NCI-H345 (cell line): Measurements from ENCODE around the gene FRY.
"Not testable (repeated sequence)": the region's sequence is repeated elsewhere in the genome, so short reads cannot be mapped to it uniquely, and the experiment has no call there.

Experiments used
- DNase-seq: peaks from one replicate; lab custom pipeline; 2025; lab: John Stamatoyannopoulos, UW

Gene FRY

GRCh38 chr13:32041429-32041828 lies 9.9 kb downstream of the FRY start:
- no peak for DNase-seq

GRCh38 chr13:32042551-32042950 lies 11.0 kb downstream of the FRY start:
- no peak for DNase-seq

DNA sequence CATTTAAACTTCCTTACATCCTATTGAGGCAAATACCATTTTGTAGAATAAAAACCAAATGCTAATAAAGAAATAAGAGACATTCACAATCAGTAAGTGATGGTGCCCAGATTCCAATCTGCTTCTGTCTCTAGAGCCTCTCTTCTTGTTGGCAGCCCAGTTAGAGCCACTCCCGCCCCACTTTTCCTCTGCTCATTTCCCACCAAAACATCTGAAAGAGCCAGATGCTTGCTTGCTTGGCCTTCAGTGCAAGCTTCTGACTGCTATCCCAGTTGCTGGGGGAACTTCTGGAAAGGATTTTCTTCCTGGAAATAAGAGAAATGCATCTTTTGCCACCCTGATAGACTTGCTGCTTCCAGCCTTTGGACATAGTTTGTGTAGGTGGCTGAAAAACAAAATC lies 12.9 kb downstream of the FRY start:
- no peak for DNase-seq

DNA sequence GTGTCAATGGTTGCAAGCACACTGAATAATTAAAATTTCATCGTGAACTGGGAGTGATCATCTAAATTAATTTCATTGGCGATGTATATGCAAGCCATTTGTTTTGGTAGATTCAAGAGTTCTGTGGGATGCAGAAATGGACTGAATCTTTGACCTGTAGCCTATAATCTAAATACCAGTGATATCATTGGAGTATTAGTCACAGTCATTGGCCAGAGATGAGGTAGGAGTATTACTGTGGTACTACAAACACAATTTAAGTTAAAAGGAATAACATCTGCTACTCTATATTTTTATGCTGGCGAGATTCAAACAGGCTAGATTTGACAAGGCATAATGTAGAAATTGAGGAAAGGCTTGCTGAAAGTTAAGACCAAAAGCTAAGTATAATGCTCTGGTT lies 14.0 kb downstream of the FRY start:
- no peak for DNase-seq

GRCh38 chr13:32045982-32046785 lies 14.6 kb downstream of the FRY start:
- DNase-seq: peak; percentile 65

GRCh38 chr13:32047088-32047487 lies 15.5 kb downstream of the FRY start:
- DNase-seq: no peak

GRCh38 chr13:32047793-32048192 lies 16.2 kb downstream of the FRY start:
- no peak for DNase-seq

DNA sequence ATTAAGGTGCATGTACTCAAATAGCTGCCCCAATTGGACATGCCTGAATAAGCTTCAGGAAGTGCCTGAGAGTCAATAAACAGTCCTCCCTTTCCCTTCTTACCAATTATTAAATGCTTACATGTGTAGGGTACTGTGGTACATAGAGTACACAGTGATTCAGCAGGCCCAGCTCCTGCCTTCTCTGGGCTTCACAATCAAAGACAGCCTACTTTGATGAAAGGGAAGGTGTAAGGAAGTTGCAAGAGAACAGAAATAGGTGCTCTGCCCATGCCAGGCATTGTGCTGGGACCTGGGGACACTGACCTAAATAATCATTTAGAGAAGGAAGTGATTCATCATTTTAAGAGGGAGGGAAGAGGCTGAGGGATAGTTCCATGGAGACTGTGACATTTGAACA lies 17.2 kb downstream of the FRY start:
- no peak for DNase-seq

GRCh38 chr13:32051156-32051555 lies 19.6 kb downstream of the FRY start:
- no peak for DNase-seq

- peak; percentile 70 for DNase-seq
Measured at GRCh38 chr13:32056316-32056715, 24.7 kb downstream of the FRY start.

GRCh38 chr13:32057325-32057724 lies 25.8 kb downstream of the FRY start:
- DNase-seq: not testable (repeated sequence)

DNA sequence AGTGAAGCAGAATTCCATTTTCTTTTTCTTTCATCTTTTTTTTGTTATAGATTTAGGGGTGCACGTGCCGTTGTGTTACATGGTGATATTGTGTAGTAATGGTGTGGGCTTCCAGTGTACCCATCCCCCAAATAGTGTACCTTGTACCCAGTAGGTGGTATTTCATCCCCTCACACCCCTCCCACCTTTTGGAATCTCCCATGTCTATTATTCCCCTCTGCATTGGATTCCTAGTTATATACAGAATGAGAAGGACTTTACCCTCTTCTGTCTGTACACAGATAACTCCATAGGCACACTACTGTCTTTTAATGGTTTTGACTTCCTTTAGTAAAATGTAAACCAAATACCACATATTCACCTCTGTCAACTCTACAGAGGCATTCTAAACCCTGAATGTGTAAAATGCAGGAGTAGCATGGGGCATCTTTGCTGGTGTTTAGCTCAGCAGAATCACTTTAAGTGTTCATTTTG lies 28.0 kb downstream of the FRY start:
- no peak for DNase-seq

DNA sequence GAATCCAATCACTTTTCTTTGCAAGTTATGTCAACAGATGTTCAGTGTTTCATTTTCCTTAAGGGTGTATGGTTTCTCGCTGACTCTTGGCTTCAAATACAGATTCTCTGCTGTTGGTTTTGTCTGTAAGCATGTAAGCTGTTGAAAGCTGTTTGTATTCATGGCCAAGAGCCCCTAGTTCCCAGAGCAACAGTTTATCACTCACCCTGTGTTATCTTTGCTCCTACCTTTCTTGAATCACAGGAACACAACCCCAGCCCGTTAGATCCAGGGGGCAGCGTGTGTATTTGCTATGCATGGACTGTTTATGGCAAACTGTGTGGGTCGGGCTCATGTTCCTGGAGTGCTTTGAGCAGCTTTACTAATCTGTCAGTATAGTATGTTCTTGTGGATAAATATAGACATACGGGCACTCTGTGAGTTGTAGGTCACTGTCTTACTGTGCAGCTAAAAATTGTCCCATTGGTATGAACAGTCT lies 28.9 kb downstream of the FRY start:
- DNase-seq: no peak

DNA sequence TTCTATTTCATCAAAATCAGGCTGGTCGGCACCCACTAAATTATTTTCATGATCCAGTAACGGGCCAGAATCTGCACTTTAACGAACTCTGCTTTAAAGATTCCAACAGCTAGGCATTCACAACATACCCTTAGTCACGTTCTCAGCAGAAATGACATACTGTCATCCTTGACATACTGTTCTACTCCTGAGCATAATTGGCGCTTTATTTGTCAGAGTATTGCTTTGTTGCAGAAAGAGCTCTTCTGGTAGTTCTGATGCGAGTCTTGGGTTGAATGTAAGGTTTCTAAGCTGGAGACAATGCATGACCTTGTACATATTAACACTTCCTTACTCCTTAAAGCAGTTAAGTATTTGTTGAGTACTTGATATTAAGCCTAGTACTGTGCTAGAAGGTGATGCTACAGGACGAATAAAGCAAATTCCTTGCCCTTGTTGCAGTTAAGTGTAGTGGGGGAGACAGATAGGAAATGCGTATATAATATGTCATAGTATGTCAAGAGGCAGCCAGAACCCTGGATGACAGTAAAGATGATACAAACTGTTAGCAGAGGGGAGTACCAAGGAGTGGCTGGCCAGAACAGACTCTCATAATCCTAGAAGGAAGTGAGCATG lies 32.2 kb downstream of the FRY start:
- no peak for DNase-seq

- no peak for DNase-seq
Measured at GRCh38 chr13:32067149-32067961, 35.8 kb downstream of the FRY start.

- no peak for DNase-seq
Measured at GRCh38 chr13:32068255-32068654, 36.7 kb downstream of the FRY start.

- no peak for DNase-seq
Measured at GRCh38 chr13:32073180-32073864, 41.7 kb downstream of the FRY start.

DNA sequence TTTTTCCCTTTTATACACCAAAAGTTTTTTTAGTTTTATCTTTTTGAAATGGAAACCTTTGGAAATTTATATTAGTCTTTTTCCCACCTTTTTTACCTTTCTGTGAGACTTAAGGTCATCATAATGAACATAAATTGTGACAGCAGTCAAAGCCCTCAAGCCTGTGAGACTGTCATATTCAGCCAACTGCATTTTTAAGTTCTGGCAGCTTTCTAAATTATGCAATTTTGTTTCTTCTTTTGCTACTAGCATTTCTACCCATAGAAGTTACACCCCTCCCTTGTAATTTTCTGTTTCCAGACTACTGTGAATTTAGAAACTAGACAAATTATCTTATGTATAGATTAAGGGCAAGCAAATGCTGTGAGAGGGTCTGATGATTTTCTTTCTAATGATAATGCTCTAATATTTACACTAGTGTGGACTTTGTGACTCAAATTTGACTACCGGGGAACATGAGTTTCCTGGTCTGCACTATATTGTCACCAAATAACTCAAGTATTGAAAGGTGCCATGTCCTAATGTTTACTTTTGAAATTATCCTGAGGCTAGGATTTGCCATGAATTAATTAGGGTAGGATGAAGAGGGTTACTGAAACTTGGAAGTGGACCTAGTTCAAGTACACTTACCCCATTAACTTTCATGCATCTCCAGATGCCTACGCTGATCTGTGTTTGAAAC lies 43.7 kb downstream of the FRY start:
- DNase-seq: no peak

GRCh38 chr13:32079587-32079986 lies 48.0 kb downstream of the FRY start:
- DNase-seq: no peak

DNA sequence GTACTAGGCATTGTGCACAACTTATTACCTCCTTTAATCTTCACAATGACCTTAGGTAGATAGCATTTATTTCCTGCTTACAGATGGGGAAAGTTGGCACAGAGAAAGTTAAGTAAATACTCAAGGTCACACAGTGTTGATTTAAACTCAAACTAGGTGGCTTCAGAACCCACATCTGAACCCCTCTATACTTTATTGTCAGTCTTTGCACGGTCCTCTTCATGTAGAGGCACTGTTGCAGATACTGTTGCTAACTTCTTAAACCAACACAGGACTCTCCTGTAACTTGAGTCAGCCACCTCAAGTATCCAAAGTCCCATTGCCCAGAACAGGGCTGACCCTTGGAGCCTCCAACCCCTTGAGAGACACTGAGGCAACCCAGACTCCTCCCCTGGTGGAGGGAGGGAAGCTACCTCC lies 48.8 kb downstream of the FRY start:
- no peak for DNase-seq

DNA sequence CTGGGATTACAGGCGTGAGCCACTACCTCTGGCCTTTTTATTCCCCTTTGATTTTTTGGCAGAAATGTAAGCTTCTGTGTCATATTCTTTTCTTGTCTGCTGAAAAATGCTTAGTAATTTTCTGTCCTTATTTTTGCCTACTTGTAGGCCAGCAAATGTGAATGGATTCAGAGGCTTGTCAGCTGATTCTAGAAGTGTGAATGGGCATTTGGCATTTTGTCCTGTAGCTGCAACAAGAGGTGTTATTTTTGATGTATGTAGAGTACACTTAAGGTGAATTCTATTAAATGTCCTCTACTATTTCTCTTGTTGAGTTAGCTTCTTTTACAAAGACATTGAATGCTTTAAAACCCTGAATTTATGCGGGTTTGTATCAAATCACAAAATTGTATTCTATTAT lies 50.0 kb downstream of the FRY start:
- DNase-seq: no peak
